ENCODE measurements around the gene KCNC3. TPM values are rescaled to one million over a fixed set of nuclear protein-coding genes. Genes with fewer than 3 reads are reported as not detected.

KCNC3 gene
- total and polyA plus RNA-seq, 2 experiments from 2014 or later = 1.3 to 3.4 TPM

GRCh38 chr19:50352242-50352641, 23.1 kb upstream of the KCNC3 start:
- Mint-ChIP-seq H3K4me3 (no peak overlapping the region), H3K9me3 (peaks cover 97% of the 10 kb centered on the region), H3K27ac (no peak overlapping the region), H3K4me1 (no peaks in the 10 kb centered on the region), H3K27me3 (ENCODE audit: insufficient read depth, low read depth, poor library complexity) (peaks cover 3% of the 10 kb centered on the region), H3K36me3 (ENCODE audit: low read depth) (peaks cover 38% of the 10 kb centered on the region)
- no peaks in the 10 kb centered on the region for H3K9me2 ChIP-seq (ENCODE audit: insufficient read depth)
- no peak overlapping the region for H3K4me3 ChIP-seq
- no peaks in the 10 kb centered on the region for H3K27me3 ChIP-seq (ENCODE audit: insufficient read depth)
- no peak for ATAC-seq
- no peak overlapping the region for H3K27ac ChIP-seq (ENCODE audit: low read depth)
- H4K20me1 ChIP-seq (replicated peaks; ENCODE audit: insufficient read depth) = no peaks in the 10 kb centered on the region; the same call in 1 of the 2 replicates
- H2AFZ ChIP-seq = no peak overlapping the region
- H3K79me2 ChIP-seq (replicated peaks; ENCODE audit: insufficient read depth) = no peaks in the 10 kb centered on the region
- no peaks in the 10 kb centered on the region for H3K36me3 ChIP-seq (ENCODE audit: insufficient read depth)
- no peak for TF ChIP-seq ZNF331 (CRISPR knock-in tag; IDR thresholded peaks at IDR 0.05; ENCODE audit: low read depth)
- TF ChIP-seq NANOG (IDR thresholded peaks at IDR 0.05; ENCODE audit: borderline replicate concordance) = no peak
- TF ChIP-seq CREB1 (CRISPR knock-in tag; IDR thresholded peaks at IDR 0.05; ENCODE audit: low read depth) = no peak
- no peak for TF ChIP-seq STAT1 (IDR thresholded peaks at IDR 0.05; ENCODE audit: unreplicated experiment)
- TF ChIP-seq ZNF114 (CRISPR knock-in tag; IDR thresholded peaks at IDR 0.05) = no peak
- no peak for TF ChIP-seq CTCF (conservative IDR thresholded peaks at IDR 0.05; ENCODE audit: low read depth in 2 of 2)
- TF ChIP-seq, protein P1, sequence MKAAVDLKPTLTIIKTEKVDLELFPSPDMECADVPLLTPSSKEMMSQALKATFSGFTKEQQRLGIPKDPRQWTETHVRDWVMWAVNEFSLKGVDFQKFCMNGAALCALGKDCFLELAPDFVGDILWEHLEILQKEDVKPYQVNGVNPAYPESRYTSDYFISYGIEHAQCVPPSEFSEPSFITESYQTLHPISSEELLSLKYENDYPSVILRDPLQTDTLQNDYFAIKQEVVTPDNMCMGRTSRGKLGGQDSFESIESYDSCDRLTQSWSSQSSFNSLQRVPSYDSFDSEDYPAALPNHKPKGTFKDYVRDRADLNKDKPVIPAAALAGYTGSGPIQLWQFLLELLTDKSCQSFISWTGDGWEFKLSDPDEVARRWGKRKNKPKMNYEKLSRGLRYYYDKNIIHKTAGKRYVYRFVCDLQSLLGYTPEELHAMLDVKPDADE (IDR thresholded peaks at IDR 0.05) = no peak
- TF ChIP-seq EZH2phosphoT487 (IDR thresholded peaks at IDR 0.05; ENCODE audit: unreplicated experiment) = no peak
- TF ChIP-seq ZNF462 (CRISPR knock-in tag; IDR thresholded peaks at IDR 0.05) = no peak
- TF ChIP-seq POLR2AphosphoS5 (IDR thresholded peaks at IDR 0.05; ENCODE audit: low read depth) = no peak
- TF ChIP-seq, protein P2, sequence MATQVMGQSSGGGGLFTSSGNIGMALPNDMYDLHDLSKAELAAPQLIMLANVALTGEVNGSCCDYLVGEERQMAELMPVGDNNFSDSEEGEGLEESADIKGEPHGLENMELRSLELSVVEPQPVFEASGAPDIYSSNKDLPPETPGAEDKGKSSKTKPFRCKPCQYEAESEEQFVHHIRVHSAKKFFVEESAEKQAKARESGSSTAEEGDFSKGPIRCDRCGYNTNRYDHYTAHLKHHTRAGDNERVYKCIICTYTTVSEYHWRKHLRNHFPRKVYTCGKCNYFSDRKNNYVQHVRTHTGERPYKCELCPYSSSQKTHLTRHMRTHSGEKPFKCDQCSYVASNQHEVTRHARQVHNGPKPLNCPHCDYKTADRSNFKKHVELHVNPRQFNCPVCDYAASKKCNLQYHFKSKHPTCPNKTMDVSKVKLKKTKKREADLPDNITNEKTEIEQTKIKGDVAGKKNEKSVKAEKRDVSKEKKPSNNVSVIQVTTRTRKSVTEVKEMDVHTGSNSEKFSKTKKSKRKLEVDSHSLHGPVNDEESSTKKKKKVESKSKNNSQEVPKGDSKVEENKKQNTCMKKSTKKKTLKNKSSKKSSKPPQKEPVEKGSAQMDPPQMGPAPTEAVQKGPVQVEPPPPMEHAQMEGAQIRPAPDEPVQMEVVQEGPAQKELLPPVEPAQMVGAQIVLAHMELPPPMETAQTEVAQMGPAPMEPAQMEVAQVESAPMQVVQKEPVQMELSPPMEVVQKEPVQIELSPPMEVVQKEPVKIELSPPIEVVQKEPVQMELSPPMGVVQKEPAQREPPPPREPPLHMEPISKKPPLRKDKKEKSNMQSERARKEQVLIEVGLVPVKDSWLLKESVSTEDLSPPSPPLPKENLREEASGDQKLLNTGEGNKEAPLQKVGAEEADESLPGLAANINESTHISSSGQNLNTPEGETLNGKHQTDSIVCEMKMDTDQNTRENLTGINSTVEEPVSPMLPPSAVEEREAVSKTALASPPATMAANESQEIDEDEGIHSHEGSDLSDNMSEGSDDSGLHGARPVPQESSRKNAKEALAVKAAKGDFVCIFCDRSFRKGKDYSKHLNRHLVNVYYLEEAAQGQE (IDR thresholded peaks at IDR 0.05; ENCODE audit: unreplicated experiment) = no peak
- no peak for TF ChIP-seq JUNB (IDR thresholded peaks at IDR 0.05; ENCODE audit: unreplicated experiment)
- no peak for TF ChIP-seq EZH2 (IDR thresholded peaks at IDR 0.05; ENCODE audit: low read depth, unreplicated experiment)
- no peaks in the 10 kb centered on the region for H3F3A ChIP-seq (replicated peaks; ENCODE audit: low read depth)
- H3K4me1 ChIP-seq (ENCODE audit: insufficient read depth) = no peaks in the 10 kb centered on the region
- H3K4me2 ChIP-seq = no peak overlapping the region
- no peak for DNase-seq (ENCODE audit: low spot score)
